Astrocyte (in vitro differentiated cells and primary cell): ENCODE measurements around the gene ECI2. TPM values are rescaled to one million over a fixed set of nuclear protein-coding genes. Genes with fewer than 3 reads are reported as not detected.

Experiments used
- DNase-seq: peaks from one replicate; pipeline ENCODE4 v3.0.0-alpha.2; 2010; ENCODE audit warnings: low read depth
- FAIRE-seq: peaks from 2 replicates; lab custom pipeline; 2011; peaks lifted over from hg19 to GRCh38; lab: Jason Lieb, UNC
- H2AFZ ChIP-seq: 2 replicates; pipeline ENCODE4 v1.6.0; 2012; ENCODE audit warnings: low read depth, low read length, inconsistent platforms
- H3K27ac ChIP-seq: 2 replicates; pipeline ENCODE4 v1.5.1; 2011; ENCODE audit warnings: low read depth, low read length, inconsistent platforms
- H3K27me3 ChIP-seq: 2 replicates; pipeline ENCODE4 v1.6.0; 2011; ENCODE audit warnings: low read length, inconsistent platforms; ENCODE audit not compliant: insufficient read depth
- H3K36me3 ChIP-seq: 2 replicates; pipeline ENCODE4 v1.5.1; 2011; ENCODE audit warnings: low read length, inconsistent platforms; ENCODE audit not compliant: insufficient read depth
- H3K4me1 ChIP-seq: 2 replicates; pipeline ENCODE4 v1.5.1; 2011; ENCODE audit warnings: low read length, inconsistent platforms; ENCODE audit not compliant: insufficient read depth
- H3K4me2 ChIP-seq: 2 replicates; pipeline ENCODE4 v1.6.0; 2012; ENCODE audit warnings: low read length, inconsistent platforms
- H3K4me3 ChIP-seq: 2 replicates; pipeline ENCODE4 v1.5.1; 2011; ENCODE audit warnings: low read depth, mild to moderate bottlenecking, low read length, inconsistent platforms; ENCODE audit not compliant: insufficient read depth
- H3K79me2 ChIP-seq: 2 replicates; pipeline ENCODE4 v1.6.0; 2012; ENCODE audit warnings: mild to moderate bottlenecking, low read length, inconsistent platforms; ENCODE audit not compliant: insufficient read depth
- H3K9ac ChIP-seq: 2 replicates; pipeline ENCODE4 v1.6.0; 2012; ENCODE audit warnings: mild to moderate bottlenecking, low read length, inconsistent platforms
- H3K9me3 ChIP-seq: 2 replicates; pipeline ENCODE4 v1.5.1; 2012; ENCODE audit warnings: low read depth, mild to moderate bottlenecking, low read length, inconsistent platforms; ENCODE audit not compliant: insufficient read depth
- H4K20me1 ChIP-seq: 2 replicates; pipeline ENCODE4 v1.6.0; 2012; ENCODE audit warnings: low read length, inconsistent platforms; ENCODE audit not compliant: insufficient read depth
- H3K27ac Mint-ChIP-seq: one replicate; pipeline ENCODE4 v1.8.0; 2021; ENCODE audit warnings: mild to moderate bottlenecking, mixed read lengths; ENCODE audit not compliant: unreplicated experiment
- H3K27me3 Mint-ChIP-seq: one replicate; pipeline ENCODE4 v1.8.0; 2021; ENCODE audit warnings: low read depth, mixed read lengths; ENCODE audit not compliant: unreplicated experiment
- H3K36me3 Mint-ChIP-seq: one replicate; pipeline ENCODE4 v1.8.0; 2021; ENCODE audit warnings: low read depth, mixed read lengths; ENCODE audit not compliant: unreplicated experiment
- H3K4me1 Mint-ChIP-seq: one replicate; pipeline ENCODE4 v1.8.0; 2021; ENCODE audit warnings: low read depth, mixed read lengths; ENCODE audit not compliant: unreplicated experiment
- H3K4me3 Mint-ChIP-seq: one replicate; pipeline ENCODE4 v1.8.0; 2021; ENCODE audit warnings: mild to moderate bottlenecking, moderate library complexity, mixed read lengths; ENCODE audit not compliant: unreplicated experiment
- H3K9me3 Mint-ChIP-seq: one replicate; pipeline ENCODE4 v1.8.0; 2021; ENCODE audit warnings: mild to moderate bottlenecking, mixed read lengths; ENCODE audit not compliant: unreplicated experiment
- CTCF ChIP-seq: IDR thresholded peaks from 2 replicates; pipeline ENCODE4 v1.5.1; 2011; ENCODE audit warnings: low read depth, mild to moderate bottlenecking, inconsistent platforms, low read length, moderate library complexity; ENCODE audit not compliant: insufficient read depth
- EZH2 ChIP-seq: IDR thresholded peaks from 2 replicates; pipeline ENCODE4 v1.6.1; 2012; ENCODE audit warnings: mild to moderate bottlenecking, low read length, inconsistent platforms; ENCODE audit not compliant: insufficient read depth
- total RNA-seq: library from RNA; stranded (reverse); gene quantifications from 2 replicates; pipeline ENCODE4 v1.2.1, GENCODE V29; 2021

Gene ECI2
- total RNA-seq, 1 donor from 2014 or later = 52.5 TPM

GRCh38 chr6:4066029-4066755, 69.2 kb downstream of the ECI2 start:
- Histone ChIP-seq H3K27ac (no peak overlapping the region), H3K4me3 (no peak overlapping the region), H3K4me1 (no peaks in the 10 kb centered on the region), H3K9me3 (no peaks in the 10 kb centered on the region), H3K9ac (no peak overlapping the region), H3K36me3 (peaks cover 36% of the 10 kb centered on the region), H3K4me2 (no peak overlapping the region), H3K27me3 (no peaks in the 10 kb centered on the region), H2AFZ (no peak overlapping the region), H3K79me2 (no peaks in the 10 kb centered on the region), H4K20me1 (no peaks in the 10 kb centered on the region)
- H3K4me3 Mint-ChIP-seq = no peak overlapping the region
- TF ChIP-seq EZH2 (no peak), CTCF (no peak)
- H3K27ac Mint-ChIP-seq = peak overlapping the region; percentile 43
- H3K27me3 Mint-ChIP-seq = no peaks in the 10 kb centered on the region
- peaks cover 10% of the 10 kb centered on the region for H3K36me3 Mint-ChIP-seq
- peaks cover 9% of the 10 kb centered on the region for H3K4me1 Mint-ChIP-seq
- peaks cover 2% of the 10 kb centered on the region for H3K9me3 Mint-ChIP-seq
- DNase-seq (no peak), FAIRE-seq (peak; percentile 20)

Other genes starting within 250 kb of the ECI2 start
- not detected in 2 replicates for gene FAM217A, start 56.4 kb downstream of the ECI2 start, total RNA-seq